B cell (primary cell): ENCODE measurements around the gene PARVB. TPM values are rescaled to one million over a fixed set of nuclear protein-coding genes. Genes with fewer than 3 reads are reported as not detected.

ENCODE experiments used
- ATAC-seq: fragments of 200-7000 bp; cut with Tn5 transposase; one replicate; pipeline ENCODE4 v1.10.0; 2021; ENCODE audit warnings: low read depth, mild to moderate bottlenecking, moderate number of reproducible peaks, moderate library complexity
- CTCF ChIA-PET: fragments of 350-600 bp; sonication (Branson Sonifier 250); formaldehyde crosslinking; loops from one replicate; lab custom pipeline; 2021; ENCODE audit warnings: antibody characterized with exemption, inconsistent platforms; lab: Charles Lee
- POLR2A ChIA-PET: fragments of 350-600 bp; sonication (Branson Sonifier 250); formaldehyde crosslinking; loops from one replicate; lab custom pipeline; 2021; ENCODE audit warnings: antibody characterized with exemption; lab: Charles Lee
- DNase-seq: peaks from one replicate; pipeline ENCODE4 v3.0.0; 2013
- H2AFZ ChIP-seq: 2 replicates; pipeline ENCODE4 v1.6.1; 2012; ENCODE audit warnings: mild to moderate bottlenecking, low read depth, low read length; ENCODE audit not compliant: insufficient read depth, poor library complexity, severe bottlenecking
- H3K27ac ChIP-seq, 2 donors: 1 replicate in 1 of 2; 2 replicates in 1 of 2; pipeline ENCODE4 v1.5.1; 2012 to 2013; ENCODE audit warnings: low read length in 2 of 2, mild to moderate bottlenecking in 2 of 2, moderate library complexity in 1 of 2
- H3K27me3 ChIP-seq, 4 experiments: fragments of 200-600 bp in 1 of 4; sonication (generic) in 1 of 4; replicated peaks in 1 of 4; 1 replicate in 2 of 4; 2 replicates in 2 of 4; pipeline versions ENCODE4 v1.6.1 to v1.7.0; 2013 to 2016; ENCODE audit warnings: low read length in 3 of 4, mild to moderate bottlenecking in 2 of 4, mixed read lengths in 1 of 4, moderate library complexity in 1 of 4; ENCODE audit not compliant: insufficient read depth in 4 of 4, control insufficient read depth in 3 of 4; ENCODE audit errors: control extremely low read depth in 1 of 4
- H3K36me3 ChIP-seq, 2 experiments: replicated peaks in 1 of 2; 1 replicate in 1 of 2; 2 replicates in 1 of 2; pipeline versions ENCODE4 v1.6.1 to v1.7.1; 2013; ENCODE audit warnings: low read length in 1 of 2; ENCODE audit not compliant: insufficient read depth in 2 of 2, control insufficient read depth in 1 of 2; ENCODE audit errors: control extremely low read depth in 1 of 2, extremely low read depth in 1 of 2
- H3K4me1 ChIP-seq, 2 donors: fragments of 200-600 bp in 1 of 2; sonication (generic) in 1 of 2; 1 replicate in 1 of 2; 2 replicates in 1 of 2; pipeline versions ENCODE4 v1.5.1 to v1.6.1; 2013 to 2017; ENCODE audit warnings: low read length in 2 of 2; ENCODE audit not compliant: control insufficient read depth in 2 of 2, insufficient read depth in 2 of 2
- H3K4me2 ChIP-seq: replicated peaks from 2 replicates; pipeline ENCODE3; 2012; ENCODE audit warnings: mild to moderate bottlenecking, low read depth, low read length; ENCODE audit not compliant: poor library complexity, severe bottlenecking
- H3K4me3 ChIP-seq, 5 experiments: fragments of 200-600 bp in 1 of 5; sonication (generic) in 1 of 5; 1 replicate in 3 of 5; 2 replicates in 2 of 5; pipeline versions ENCODE4 v1.5.1 to v1.7.0; 2011 to 2016; ENCODE audit warnings: low read length in 4 of 5, mild to moderate bottlenecking in 4 of 5, low read depth in 2 of 5, control low read depth in 1 of 5, moderate library complexity in 1 of 5; ENCODE audit not compliant: insufficient read depth in 1 of 5; ENCODE audit errors: control extremely low read depth in 1 of 5, extremely low read depth in 1 of 5
- H3K79me2 ChIP-seq: fragments of 200-600 bp; sonication (generic); one replicate; pipeline ENCODE4 v1.6.0; 2016; ENCODE audit warnings: low read length; ENCODE audit not compliant: control insufficient read depth, insufficient read depth
- H3K9ac ChIP-seq: fragments of 200-600 bp; sonication (generic); 2 replicates; pipeline ENCODE4 v1.6.1; 2017; ENCODE audit warnings: mild to moderate bottlenecking, low read length, moderate library complexity
- H3K9me3 ChIP-seq, 3 donors: one replicate each; pipeline versions ENCODE4 v1.6.1 to v1.7.1; 2013; ENCODE audit warnings: low read length in 2 of 3; ENCODE audit not compliant: control insufficient read depth in 2 of 3, insufficient read depth in 1 of 3; ENCODE audit errors: control extremely low read depth in 1 of 3
- H4K20me1 ChIP-seq: 2 replicates; pipeline ENCODE4 v1.6.0; 2012; ENCODE audit warnings: mild to moderate bottlenecking, low read length; ENCODE audit not compliant: insufficient read depth, control insufficient read depth, poor library complexity, severe bottlenecking
- H3K27ac Mint-ChIP-seq: one replicate; pipeline ENCODE4 v1.8.0; 2021; ENCODE audit warnings: mixed read lengths
- H3K27me3 Mint-ChIP-seq: one replicate; pipeline ENCODE4 v1.8.0; 2021; ENCODE audit warnings: mixed read lengths
- H3K4me1 Mint-ChIP-seq: one replicate; pipeline ENCODE4 v1.8.0; 2021; ENCODE audit warnings: mixed read lengths
- H3K4me3 Mint-ChIP-seq: one replicate; pipeline ENCODE4 v1.8.0; 2021; ENCODE audit warnings: mixed read lengths
- H3K9me3 Mint-ChIP-seq: one replicate; pipeline ENCODE4 v1.8.0; 2022; ENCODE audit warnings: mixed read lengths; ENCODE audit not compliant: insufficient read depth
- CTCF ChIP-seq: fragments of 200-600 bp; IDR thresholded peaks from one replicate; pipeline ENCODE4 v1.8.0; 2022; ENCODE audit warnings: antibody characterized with exemption, mild to moderate bottlenecking
- EZH2 ChIP-seq: IDR thresholded peaks from 2 replicates; pipeline ENCODE4 v1.6.1; 2012; ENCODE audit warnings: borderline replicate concordance, low read depth, mild to moderate bottlenecking, moderate library complexity, low read length; ENCODE audit not compliant: insufficient read depth, poor library complexity, severe bottlenecking
- WGBS: methylation state at CpG from one replicate; pipeline ENCODE4 v1.1.5; 2013; ENCODE audit warnings: missing lambda C conversion rate; ENCODE audit not compliant: insufficient coverage; 5-methylcytosine and 5-hydroxymethylcytosine counted together
- intact Hi-C: fragments of 100-400 bp; cut with micrococcal nuclease; formaldehyde crosslinking; loops from one replicate; pipeline ENCODE4 v1.10.0; 2022
- polyA plus RNA-seq: library from polyadenylated mRNA; depleted of rRNA; stranded (reverse); fragments of >200 nt; gene quantifications from 2 replicates; pipeline ENCODE4 v1.2.3, GENCODE V29; 2012
- total RNA-seq, 2 donors: library from RNA; stranded (reverse); fragments of 120-200 nt in 1 of 2; gene quantifications; 1 replicate in 1 of 2; 2 replicates in 1 of 2; pipeline versions ENCODE4 v1.2.3 to v1.2.4, GENCODE V29; 2013 to 2022

PARVB gene
- total and polyA plus RNA-seq, 2 donors (not counting 1 experiment from before 2014, with no cell fraction given) = 48.0 to 49.4 TPM

GRCh38 chr22:44117746-44118145, 93.6 kb downstream of the PARVB start:
- Mint-ChIP-seq H3K9me3 (peaks cover 2% of the 10 kb centered on the region), H3K4me1 (peaks cover 5% of the 10 kb centered on the region), H3K27me3 (no peaks in the 10 kb centered on the region), H3K4me3 (no peak overlapping the region), H3K27ac (no peak overlapping the region)
- Histone ChIP-seq H2AFZ (no peak overlapping the region), H3K9ac (no peak overlapping the region), H3K79me2 (no peaks in the 10 kb centered on the region), H3K9me3 (peaks cover 0 to 10% (median 3%) of the 10 kb centered on the region in 3 donors), H4K20me1 (no peaks in the 10 kb centered on the region), H3K4me3 (no peak overlapping the region), H3K27ac (no peak overlapping the region), H3K4me1 (peaks cover 4 to 5% of the 10 kb centered on the region in 2 donors), H3K36me3 (peaks cover 0 to 33% of the 10 kb centered on the region in 2 experiments), H3K27me3 (no peaks in the 10 kb centered on the region), H3K4me2 (no peak overlapping the region)
- DNase-seq (no peak), ATAC-seq (no peak)
- intact Hi-C loops = no loop called here
- WGBS = no CpG with 5 or more reads among the region's 3 CpGs
- ChIA-PET POLR2A (no interaction called here), CTCF (no interaction called here)
- no peak for TF ChIP-seq EZH2
- TF ChIP-seq CTCF = no peak

DNA sequence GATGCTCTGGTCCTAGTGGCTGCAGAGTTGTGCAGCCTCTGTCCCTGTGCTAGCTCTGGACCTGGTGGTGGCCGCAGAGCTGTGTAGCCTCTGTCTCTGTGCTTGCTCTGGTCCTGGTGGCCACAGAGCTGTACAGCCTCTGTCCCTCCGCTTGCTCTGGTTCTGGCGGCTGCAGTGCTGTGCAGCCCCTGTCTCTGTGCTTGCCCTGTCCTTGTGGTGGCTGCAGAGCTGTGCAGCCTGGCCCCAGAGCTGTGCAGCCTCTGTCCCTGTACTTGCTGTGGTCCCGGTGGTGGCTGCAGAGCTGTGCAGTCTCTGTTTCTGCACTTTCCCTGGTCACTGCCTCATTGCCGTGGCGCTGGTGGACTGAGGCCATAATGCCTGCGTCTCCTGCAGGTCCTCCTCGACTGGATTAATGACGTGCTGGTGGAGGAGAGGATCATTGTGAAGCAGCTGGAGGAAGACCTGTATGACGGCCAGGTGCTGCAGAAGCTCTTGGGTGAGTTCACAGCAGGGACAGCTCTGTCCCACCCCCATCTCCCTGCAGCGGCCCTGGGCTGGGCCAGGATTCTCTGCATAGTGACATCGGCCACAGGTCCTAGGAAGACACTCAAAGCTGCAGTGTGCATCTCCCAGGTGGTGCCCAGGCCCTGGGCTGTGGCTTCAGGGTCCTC, 94.7 kb downstream of the PARVB start:
- Mint-ChIP-seq H3K9me3 (peaks cover 2% of the 10 kb centered on the region), H3K27ac (no peak overlapping the region), H3K4me3 (no peak overlapping the region), H3K4me1 (peaks cover 5% of the 10 kb centered on the region), H3K27me3 (no peaks in the 10 kb centered on the region)
- Histone ChIP-seq H3K36me3 (peaks cover 0 to 33% of the 10 kb centered on the region in 2 experiments), H3K79me2 (peaks cover 5% of the 10 kb centered on the region), H4K20me1 (no peaks in the 10 kb centered on the region), H3K4me1 (peaks cover 4 to 5% of the 10 kb centered on the region in 2 donors), H3K4me2 (no peak overlapping the region), H3K27ac (no peak overlapping the region), H2AFZ (no peak overlapping the region), H3K9me3 (peaks cover 0 to 10% (median 3%) of the 10 kb centered on the region in 3 donors), H3K27me3 (no peaks in the 10 kb centered on the region), H3K9ac (no peak overlapping the region), H3K4me3 (no peak overlapping the region)
- ChIA-PET POLR2A (no interaction called here), CTCF (no interaction called here)
- TF ChIP-seq CTCF = no peak
- no peak for TF ChIP-seq EZH2
- WGBS = 94% methylated on average over 11 of the region's 12 CpGs
- ATAC-seq (no peak), DNase-seq (no peak)
- intact Hi-C loops = no loop called here
